ENCODE results near the gene MIP. TPM values are rescaled to one million over a fixed set of nuclear protein-coding genes. Genes with fewer than 3 reads are reported as not detected.
"Not testable (repeated sequence)": the region's sequence is repeated elsewhere in the genome, so short reads cannot be mapped to it uniquely, and the experiment has no call there.

MIP gene
- polyA plus RNA-seq, 1 experiment = 0.12 TPM

- Histone ChIP-seq H3K4me3 (ENCODE audit: low read depth, low read length) (no peak overlapping the region), H3K27me3 (ENCODE audit: control insufficient read depth, insufficient read depth, low read length) (no peaks in the 10 kb centered on the region), H3K36me3 (ENCODE audit: control insufficient read depth, insufficient read depth, low read length) (no peaks in the 10 kb centered on the region)
- CTCF ChIA-PET = no interaction called here
- no peak for DNase-seq (ENCODE audit: low read depth)
- no peak for TF ChIP-seq CTCF (IDR thresholded peaks at IDR 0.05; ENCODE audit: insufficient read depth, low read depth, low read length)
- POLR2A ChIA-PET = interaction anchor here (0.7 kb wide), 1 partner anchor 38 kb away, joined by 6 read pairs; no protein-coding TSS in a partner anchor
These were observed 42.4 kb downstream of the MIP start for GRCh38 chr12:56411781-56412639.

GRCh38 chr12:56410768-56411167 lies 43.7 kb downstream of the MIP start:
- no peaks in the 10 kb centered on the region for H3K27me3 ChIP-seq (ENCODE audit: control insufficient read depth, insufficient read depth, low read length)
- CTCF ChIA-PET = no interaction called here
- no peak overlapping the region for H3K4me3 ChIP-seq (ENCODE audit: low read depth, low read length)
- no peak for TF ChIP-seq CTCF (IDR thresholded peaks at IDR 0.05; ENCODE audit: insufficient read depth, low read depth, low read length)
- POLR2A ChIA-PET = no interaction called here
- DNase-seq (ENCODE audit: low read depth) = no peak
- no peaks in the 10 kb centered on the region for H3K36me3 ChIP-seq (ENCODE audit: control insufficient read depth, insufficient read depth, low read length)

GRCh38 chr12:56408799-56409417 lies 45.5 kb downstream of the MIP start:
- CTCF ChIA-PET = no interaction called here
- TF ChIP-seq CTCF (IDR thresholded peaks at IDR 0.05; ENCODE audit: insufficient read depth, low read depth, low read length) = no peak
- POLR2A ChIA-PET = no interaction called here
- Histone ChIP-seq H3K36me3 (ENCODE audit: control insufficient read depth, insufficient read depth, low read length) (no peaks in the 10 kb centered on the region), H3K27me3 (ENCODE audit: control insufficient read depth, insufficient read depth, low read length) (no peaks in the 10 kb centered on the region), H3K4me3 (ENCODE audit: low read depth, low read length) (no peak overlapping the region)
- DNase-seq (ENCODE audit: low read depth) = no peak

- H3K27me3 ChIP-seq (ENCODE audit: control insufficient read depth, insufficient read depth, low read length); POLR2A ChIA-PET; H3K4me3 ChIP-seq (ENCODE audit: low read depth, low read length); H3K36me3 ChIP-seq (ENCODE audit: control insufficient read depth, insufficient read depth, low read length); CTCF ChIA-PET; DNase-seq (ENCODE audit: low read depth): not testable (repeated sequence)
These were observed 50.2 kb downstream of the MIP start for GRCh38 chr12:56404227-56404626.

- H3K36me3 ChIP-seq (ENCODE audit: control insufficient read depth, insufficient read depth, low read length); CTCF ChIA-PET; DNase-seq (ENCODE audit: low read depth); H3K27me3 ChIP-seq (ENCODE audit: control insufficient read depth, insufficient read depth, low read length); H3K4me3 ChIP-seq (ENCODE audit: low read depth, low read length); POLR2A ChIA-PET: not testable (repeated sequence)
These were observed 52.8 kb downstream of the MIP start for GRCh38 chr12:56401612-56402011.

- DNase-seq (ENCODE audit: low read depth); POLR2A ChIA-PET; H3K27me3 ChIP-seq (ENCODE audit: control insufficient read depth, insufficient read depth, low read length); H3K4me3 ChIP-seq (ENCODE audit: low read depth, low read length); H3K36me3 ChIP-seq (ENCODE audit: control insufficient read depth, insufficient read depth, low read length); CTCF ChIA-PET: not testable (repeated sequence)
These were observed 53.3 kb downstream of the MIP start for GRCh38 chr12:56401125-56401524.

Other genes with a start within 250 kb of the MIP start
- 212 and 338 TPM in 2 replicates for gene RNF41, start 232.7 kb downstream of the MIP start, polyA plus RNA-seq (2011; rRNA removed)
- gene NABP2, start 230.3 kb downstream of the MIP start, polyA plus RNA-seq (2011; rRNA removed) = 47.5 and 52.0 TPM in 2 replicates
- not detected in 2 replicates for gene SLC39A5, start 224.6 kb downstream of the MIP start, polyA plus RNA-seq (2011; rRNA removed)
- 21.0 and 26.8 TPM in 2 replicates for gene ANKRD52, start 196.3 kb downstream of the MIP start, polyA plus RNA-seq (2011; rRNA removed)
- gene COQ10A, start 187.7 kb downstream of the MIP start, polyA plus RNA-seq (2011; rRNA removed) = 13.7 and 14.1 TPM in 2 replicates
- 117 and 150 TPM in 2 replicates for gene CS, start 154.3 kb downstream of the MIP start, polyA plus RNA-seq (2011; rRNA removed)
- 179 and 239 TPM in 2 replicates for gene CNPY2, start 138.7 kb downstream of the MIP start, polyA plus RNA-seq (2011; rRNA removed)
- gene PAN2, start 120.7 kb downstream of the MIP start, polyA plus RNA-seq (2011; rRNA removed) = 27.2 and 32.3 TPM in 2 replicates
- 0.12 TPM in 1 of 2 replicates, not detected in the other for gene IL23A, start 115.8 kb downstream of the MIP start, polyA plus RNA-seq (2011; rRNA removed)
- gene STAT2, start 94.5 kb downstream of the MIP start, polyA plus RNA-seq (2011; rRNA removed) = 154 TPM in 2 replicates
- not detected in 2 replicates for gene APOF, start 91.8 kb downstream of the MIP start, polyA plus RNA-seq (2011; rRNA removed)
- 2.3 and 2.9 TPM in 2 replicates for gene TIMELESS, start 5.2 kb downstream of the MIP start, polyA plus RNA-seq (2011; rRNA removed)
- gene SPRYD4, start 13.9 kb upstream of the MIP start, polyA plus RNA-seq (2011; rRNA removed) = 2.4 and 2.6 TPM in 2 replicates
- gene GLS2, start 33.5 kb upstream of the MIP start, polyA plus RNA-seq (2011; rRNA removed) = 0.13 and 0.18 TPM in 2 replicates
- 67.9 and 68.4 TPM in 2 replicates for gene RBMS2, start 67.2 kb upstream of the MIP start, polyA plus RNA-seq (2011; rRNA removed)
- 45.3 and 65.1 TPM in 2 replicates for gene BAZ2A, start 175.7 kb upstream of the MIP start, polyA plus RNA-seq (2011; rRNA removed)
- gene ATP5F1B, start 191.3 kb upstream of the MIP start, polyA plus RNA-seq (2011; rRNA removed) = 852 and 1,032 TPM in 2 replicates
- 24.7 and 49.1 TPM in 2 replicates for gene PTGES3, start 233.6 kb upstream of the MIP start, polyA plus RNA-seq (2011; rRNA removed)